Measurements from ENCODE around the gene NDE1. TPM values are rescaled to one million over a fixed set of nuclear protein-coding genes. Genes with fewer than 3 reads are reported as not detected.
A peak's percentile ranks its signal among the peaks of the same experiment; 100 is the strongest.

The NDE1 gene
- total and polyA plus RNA-seq, 2 of the 8 experiments (the other 6 are each of a cell fraction or from before 2014, with no cell fraction given): 13.3 to 41.3 TPM

DNA sequence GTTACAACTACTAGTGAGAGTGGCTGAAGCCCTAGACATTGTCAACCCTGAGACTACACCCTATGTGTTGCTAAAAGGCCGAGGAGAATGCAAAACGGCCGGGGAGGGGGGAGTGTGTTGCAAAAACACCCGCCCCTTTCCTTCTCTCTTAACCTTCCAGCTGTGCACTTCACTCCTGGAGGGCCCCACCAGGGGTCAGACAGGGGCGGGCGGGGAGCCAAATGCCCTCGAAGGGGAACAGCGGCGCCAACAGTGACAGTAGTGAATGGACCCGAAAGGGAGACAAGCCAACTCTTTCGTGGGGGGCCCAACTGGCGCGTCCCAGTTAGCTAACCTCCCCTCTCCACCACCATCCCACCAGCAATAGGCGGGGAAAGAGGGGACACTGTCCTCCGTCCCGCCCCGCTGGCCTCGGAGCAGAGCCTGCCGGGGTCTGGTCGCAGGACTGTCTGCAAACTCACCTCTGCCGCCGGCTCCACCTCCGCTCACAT, 7.4 kb upstream of the NDE1 start (continued):
- TF ChIP-seq, protein P1, sequence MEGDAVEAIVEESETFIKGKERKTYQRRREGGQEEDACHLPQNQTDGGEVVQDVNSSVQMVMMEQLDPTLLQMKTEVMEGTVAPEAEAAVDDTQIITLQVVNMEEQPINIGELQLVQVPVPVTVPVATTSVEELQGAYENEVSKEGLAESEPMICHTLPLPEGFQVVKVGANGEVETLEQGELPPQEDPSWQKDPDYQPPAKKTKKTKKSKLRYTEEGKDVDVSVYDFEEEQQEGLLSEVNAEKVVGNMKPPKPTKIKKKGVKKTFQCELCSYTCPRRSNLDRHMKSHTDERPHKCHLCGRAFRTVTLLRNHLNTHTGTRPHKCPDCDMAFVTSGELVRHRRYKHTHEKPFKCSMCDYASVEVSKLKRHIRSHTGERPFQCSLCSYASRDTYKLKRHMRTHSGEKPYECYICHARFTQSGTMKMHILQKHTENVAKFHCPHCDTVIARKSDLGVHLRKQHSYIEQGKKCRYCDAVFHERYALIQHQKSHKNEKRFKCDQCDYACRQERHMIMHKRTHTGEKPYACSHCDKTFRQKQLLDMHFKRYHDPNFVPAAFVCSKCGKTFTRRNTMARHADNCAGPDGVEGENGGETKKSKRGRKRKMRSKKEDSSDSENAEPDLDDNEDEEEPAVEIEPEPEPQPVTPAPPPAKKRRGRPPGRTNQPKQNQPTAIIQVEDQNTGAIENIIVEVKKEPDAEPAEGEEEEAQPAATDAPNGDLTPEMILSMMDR (IDR thresholded peaks at IDR 0.05; ENCODE audit: control extremely low read depth in 1 of 3, insufficient read depth in 1 of 3, low read depth in 1 of 3, low read length in 3 of 3): peak in 2 of 3 experiments; percentile 21 to 43; a peak in 3 of 4 replicates
- TF ChIP-seq, protein P2, sequence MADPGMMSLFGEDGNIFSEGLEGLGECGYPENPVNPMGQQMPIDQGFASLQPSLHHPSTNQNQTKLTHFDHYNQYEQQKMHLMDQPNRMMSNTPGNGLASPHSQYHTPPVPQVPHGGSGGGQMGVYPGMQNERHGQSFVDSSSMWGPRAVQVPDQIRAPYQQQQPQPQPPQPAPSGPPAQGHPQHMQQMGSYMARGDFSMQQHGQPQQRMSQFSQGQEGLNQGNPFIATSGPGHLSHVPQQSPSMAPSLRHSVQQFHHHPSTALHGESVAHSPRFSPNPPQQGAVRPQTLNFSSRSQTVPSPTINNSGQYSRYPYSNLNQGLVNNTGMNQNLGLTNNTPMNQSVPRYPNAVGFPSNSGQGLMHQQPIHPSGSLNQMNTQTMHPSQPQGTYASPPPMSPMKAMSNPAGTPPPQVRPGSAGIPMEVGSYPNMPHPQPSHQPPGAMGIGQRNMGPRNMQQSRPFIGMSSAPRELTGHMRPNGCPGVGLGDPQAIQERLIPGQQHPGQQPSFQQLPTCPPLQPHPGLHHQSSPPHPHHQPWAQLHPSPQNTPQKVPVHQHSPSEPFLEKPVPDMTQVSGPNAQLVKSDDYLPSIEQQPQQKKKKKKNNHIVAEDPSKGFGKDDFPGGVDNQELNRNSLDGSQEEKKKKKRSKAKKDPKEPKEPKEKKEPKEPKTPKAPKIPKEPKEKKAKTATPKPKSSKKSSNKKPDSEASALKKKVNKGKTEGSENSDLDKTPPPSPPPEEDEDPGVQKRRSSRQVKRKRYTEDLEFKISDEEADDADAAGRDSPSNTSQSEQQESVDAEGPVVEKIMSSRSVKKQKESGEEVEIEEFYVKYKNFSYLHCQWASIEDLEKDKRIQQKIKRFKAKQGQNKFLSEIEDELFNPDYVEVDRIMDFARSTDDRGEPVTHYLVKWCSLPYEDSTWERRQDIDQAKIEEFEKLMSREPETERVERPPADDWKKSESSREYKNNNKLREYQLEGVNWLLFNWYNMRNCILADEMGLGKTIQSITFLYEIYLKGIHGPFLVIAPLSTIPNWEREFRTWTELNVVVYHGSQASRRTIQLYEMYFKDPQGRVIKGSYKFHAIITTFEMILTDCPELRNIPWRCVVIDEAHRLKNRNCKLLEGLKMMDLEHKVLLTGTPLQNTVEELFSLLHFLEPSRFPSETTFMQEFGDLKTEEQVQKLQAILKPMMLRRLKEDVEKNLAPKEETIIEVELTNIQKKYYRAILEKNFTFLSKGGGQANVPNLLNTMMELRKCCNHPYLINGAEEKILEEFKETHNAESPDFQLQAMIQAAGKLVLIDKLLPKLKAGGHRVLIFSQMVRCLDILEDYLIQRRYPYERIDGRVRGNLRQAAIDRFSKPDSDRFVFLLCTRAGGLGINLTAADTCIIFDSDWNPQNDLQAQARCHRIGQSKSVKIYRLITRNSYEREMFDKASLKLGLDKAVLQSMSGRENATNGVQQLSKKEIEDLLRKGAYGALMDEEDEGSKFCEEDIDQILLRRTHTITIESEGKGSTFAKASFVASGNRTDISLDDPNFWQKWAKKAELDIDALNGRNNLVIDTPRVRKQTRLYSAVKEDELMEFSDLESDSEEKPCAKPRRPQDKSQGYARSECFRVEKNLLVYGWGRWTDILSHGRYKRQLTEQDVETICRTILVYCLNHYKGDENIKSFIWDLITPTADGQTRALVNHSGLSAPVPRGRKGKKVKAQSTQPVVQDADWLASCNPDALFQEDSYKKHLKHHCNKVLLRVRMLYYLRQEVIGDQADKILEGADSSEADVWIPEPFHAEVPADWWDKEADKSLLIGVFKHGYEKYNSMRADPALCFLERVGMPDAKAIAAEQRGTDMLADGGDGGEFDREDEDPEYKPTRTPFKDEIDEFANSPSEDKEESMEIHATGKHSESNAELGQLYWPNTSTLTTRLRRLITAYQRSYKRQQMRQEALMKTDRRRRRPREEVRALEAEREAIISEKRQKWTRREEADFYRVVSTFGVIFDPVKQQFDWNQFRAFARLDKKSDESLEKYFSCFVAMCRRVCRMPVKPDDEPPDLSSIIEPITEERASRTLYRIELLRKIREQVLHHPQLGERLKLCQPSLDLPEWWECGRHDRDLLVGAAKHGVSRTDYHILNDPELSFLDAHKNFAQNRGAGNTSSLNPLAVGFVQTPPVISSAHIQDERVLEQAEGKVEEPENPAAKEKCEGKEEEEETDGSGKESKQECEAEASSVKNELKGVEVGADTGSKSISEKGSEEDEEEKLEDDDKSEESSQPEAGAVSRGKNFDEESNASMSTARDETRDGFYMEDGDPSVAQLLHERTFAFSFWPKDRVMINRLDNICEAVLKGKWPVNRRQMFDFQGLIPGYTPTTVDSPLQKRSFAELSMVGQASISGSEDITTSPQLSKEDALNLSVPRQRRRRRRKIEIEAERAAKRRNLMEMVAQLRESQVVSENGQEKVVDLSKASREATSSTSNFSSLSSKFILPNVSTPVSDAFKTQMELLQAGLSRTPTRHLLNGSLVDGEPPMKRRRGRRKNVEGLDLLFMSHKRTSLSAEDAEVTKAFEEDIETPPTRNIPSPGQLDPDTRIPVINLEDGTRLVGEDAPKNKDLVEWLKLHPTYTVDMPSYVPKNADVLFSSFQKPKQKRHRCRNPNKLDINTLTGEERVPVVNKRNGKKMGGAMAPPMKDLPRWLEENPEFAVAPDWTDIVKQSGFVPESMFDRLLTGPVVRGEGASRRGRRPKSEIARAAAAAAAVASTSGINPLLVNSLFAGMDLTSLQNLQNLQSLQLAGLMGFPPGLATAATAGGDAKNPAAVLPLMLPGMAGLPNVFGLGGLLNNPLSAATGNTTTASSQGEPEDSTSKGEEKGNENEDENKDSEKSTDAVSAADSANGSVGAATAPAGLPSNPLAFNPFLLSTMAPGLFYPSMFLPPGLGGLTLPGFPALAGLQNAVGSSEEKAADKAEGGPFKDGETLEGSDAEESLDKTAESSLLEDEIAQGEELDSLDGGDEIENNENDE (IDR thresholded peaks at IDR 0.05; ENCODE audit: insufficient replicate concordance, low read length): no peak
- no peak for TF ChIP-seq POU5F1 (IDR thresholded peaks at IDR 0.05; ENCODE audit: low read depth, low read length)
- no peak for TF ChIP-seq JUND (IDR thresholded peaks at IDR 0.05; ENCODE audit: low read length)
- TF ChIP-seq, protein P3, sequence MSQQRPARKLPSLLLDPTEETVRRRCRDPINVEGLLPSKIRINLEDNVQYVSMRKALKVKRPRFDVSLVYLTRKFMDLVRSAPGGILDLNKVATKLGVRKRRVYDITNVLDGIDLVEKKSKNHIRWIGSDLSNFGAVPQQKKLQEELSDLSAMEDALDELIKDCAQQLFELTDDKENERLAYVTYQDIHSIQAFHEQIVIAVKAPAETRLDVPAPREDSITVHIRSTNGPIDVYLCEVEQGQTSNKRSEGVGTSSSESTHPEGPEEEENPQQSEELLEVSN (IDR thresholded peaks at IDR 0.05): no peak
- no peak for TF ChIP-seq SUZ12 (IDR thresholded peaks at IDR 0.05; ENCODE audit: low read length)
- TF ChIP-seq SIN3A (conservative IDR thresholded peaks at IDR 0.05 in 1 of 2, IDR thresholded peaks at IDR 0.05 in 1 of 2; ENCODE audit: low read depth in 1 of 2, low read length in 2 of 2): peak; percentile 43 to 80; a peak in 2 of 4 replicates

Data from H1 (cell line).